Liver (tissue), 9 donors: ENCODE results near the gene SIRT1. TPM values are rescaled to one million over a fixed set of nuclear protein-coding genes. Genes with fewer than 3 reads are reported as not detected.
A peak's percentile ranks its signal among the peaks of the same experiment; 100 is the strongest.

ENCODE experiments used
- DNase-seq: peaks from one replicate; pipeline ENCODE4 v3.0.0-alpha.2; 2017; ENCODE audit warnings: low spot score
- H3K27ac ChIP-seq, 2 donors: one replicate each; pipeline ENCODE4 v1.7.0; 2013; ENCODE audit warnings: inconsistent platforms in 2 of 2, low read length in 2 of 2, control low read depth in 1 of 2, low read depth in 1 of 2, mild to moderate bottlenecking in 1 of 2
- H3K27me3 ChIP-seq, 4 donors: one replicate each; pipeline versions ENCODE4 v1.6.1 to v1.7.0; 2013; ENCODE audit warnings: low read length in 3 of 4, inconsistent platforms in 1 of 4, mild to moderate bottlenecking in 1 of 4, moderate library complexity in 1 of 4; ENCODE audit not compliant: control insufficient read depth in 4 of 4, insufficient read depth in 4 of 4
- H3K36me3 ChIP-seq, 4 donors: one replicate each; pipeline versions ENCODE4 v1.6.1 to v1.7.0; 2013; ENCODE audit warnings: low read length in 3 of 4, mild to moderate bottlenecking in 3 of 4, low read depth in 1 of 4, moderate library complexity in 1 of 4; ENCODE audit not compliant: control insufficient read depth in 4 of 4, insufficient read depth in 3 of 4
- H3K4me1 ChIP-seq, 4 donors: one replicate each; pipeline versions ENCODE4 v1.6.1 to v1.7.0; 2013; ENCODE audit warnings: low read length in 3 of 4, mild to moderate bottlenecking in 3 of 4, moderate library complexity in 1 of 4; ENCODE audit not compliant: control insufficient read depth in 4 of 4, insufficient read depth in 4 of 4
- H3K4me3 ChIP-seq, 3 donors: one replicate each; pipeline versions ENCODE4 v1.6.1 to v1.7.0; 2013; ENCODE audit warnings: low read length in 3 of 3, control low read depth in 1 of 3, low read depth in 1 of 3, mild to moderate bottlenecking in 1 of 3
- H3K9ac ChIP-seq, 2 donors: one replicate each; pipeline ENCODE4 v1.7.0; 2013; ENCODE audit warnings: low read length in 2 of 2, mild to moderate bottlenecking in 2 of 2, moderate library complexity in 2 of 2, control low read depth in 1 of 2, low read depth in 1 of 2
- H3K9me3 ChIP-seq, 4 donors: one replicate each; pipeline versions ENCODE4 v1.6.1 to v1.7.0; 2013; ENCODE audit warnings: low read length in 3 of 4; ENCODE audit not compliant: control insufficient read depth in 4 of 4
- EGR1 ChIP-seq, 2 donors: IDR thresholded peaks; 2 replicates each; pipeline ENCODE4 v1.6.1; 2016 to 2018; ENCODE audit warnings: antibody characterized with exemption in 2 of 2, low read depth in 2 of 2
- FOXA2 ChIP-seq: IDR thresholded peaks from 2 replicates; pipeline ENCODE4 v1.6.1; 2016; ENCODE audit warnings: antibody characterized with exemption
- GABPA ChIP-seq, 2 donors: IDR thresholded peaks in 1 of 2; conservative IDR thresholded peaks in 1 of 2; 2 replicates each; pipeline ENCODE4 v1.6.1; 2016; ENCODE audit warnings: antibody characterized with exemption in 2 of 2, mild to moderate bottlenecking in 1 of 2, moderate library complexity in 1 of 2
- HNF4G ChIP-seq: IDR thresholded peaks from 2 replicates; pipeline ENCODE4 v1.6.1; 2016; ENCODE audit warnings: antibody characterized with exemption
- JUND ChIP-seq, 2 donors: IDR thresholded peaks; 2 replicates each; pipeline ENCODE4 v1.6.1; 2016; ENCODE audit warnings: antibody characterized with exemption in 2 of 2
- NR2F2 ChIP-seq: IDR thresholded peaks from 2 replicates; pipeline ENCODE4 v1.6.1; 2016; ENCODE audit warnings: antibody characterized with exemption
- RAD21 ChIP-seq, 2 donors: IDR thresholded peaks; 2 replicates each; pipeline ENCODE4 v1.6.1; 2016; ENCODE audit warnings: antibody characterized with exemption in 2 of 2, mild to moderate bottlenecking in 2 of 2
- RXRA ChIP-seq, 2 donors: IDR thresholded peaks; 2 replicates each; pipeline ENCODE4 v1.6.1; 2017 to 2018; ENCODE audit warnings: antibody characterized with exemption in 2 of 2, mild to moderate bottlenecking in 1 of 2
- SP1 ChIP-seq: IDR thresholded peaks from 2 replicates; pipeline ENCODE4 v1.6.1; 2018; ENCODE audit warnings: antibody characterized with exemption, mild to moderate bottlenecking
- TAF1 ChIP-seq: conservative IDR thresholded peaks from 2 replicates; pipeline ENCODE4 v1.6.1; 2016; ENCODE audit warnings: antibody characterized with exemption, mild to moderate bottlenecking
- YY1 ChIP-seq: IDR thresholded peaks from 2 replicates; pipeline ENCODE4 v1.6.1; 2016; ENCODE audit warnings: antibody characterized with exemption, mild to moderate bottlenecking
- WGBS: extraction: QIAGEN DNeasy Blood & Tissue Kit; methylation state at CpG from one replicate; pipeline ENCODE4 v1.1.7; 2013; 5-methylcytosine and 5-hydroxymethylcytosine counted together
- polyA plus RNA-seq, 2 donors: library from polyadenylated mRNA; stranded (reverse) in 1 of 2; unstranded in 1 of 2; fragments of 200-250 nt in 1 of 2; fragments of >200 nt in 1 of 2; fragmentation: Nextera tagmentation in 1 of 2; extraction: Ambion mirVana in 1 of 2; gene quantifications; one replicate each; pipeline versions ENCODE4 v1.2.1 to v1.2.3, GENCODE V29; 2013 to 2015
- total RNA-seq, 2 donors: library from RNA; depleted of rRNA; stranded (reverse); fragments of >200 nt; gene quantifications; one replicate each; pipeline ENCODE4 v1.2.3, GENCODE V29; 2014
- TF ChIP-seq, protein P1 (sequence below): IDR thresholded peaks from 2 replicates; pipeline ENCODE4 v1.6.1; 2016; ENCODE audit warnings: antibody characterized with exemption
- TF ChIP-seq, protein P2 (sequence below): IDR thresholded peaks from 2 replicates; pipeline ENCODE4 v1.6.1; 2016; ENCODE audit warnings: antibody characterized with exemption
- TF ChIP-seq, protein P3 (sequence below): fragments of 150-350 bp; IDR thresholded peaks from 2 replicates; pipeline ENCODE4 v1.5.1; 2017; ENCODE audit warnings: improper control_type of control experiment, low read depth, low read length; ENCODE audit not compliant: missing input control
- donor health status: healthy.
- donor health status: healthy.
- donor health status: healthy.
- donor health status: healthy.
- donor health status: healthy.

Gene SIRT1
- total and polyA plus RNA-seq, 4 donors = 3.0 to 14.8 (median 7.8) TPM

DNA sequence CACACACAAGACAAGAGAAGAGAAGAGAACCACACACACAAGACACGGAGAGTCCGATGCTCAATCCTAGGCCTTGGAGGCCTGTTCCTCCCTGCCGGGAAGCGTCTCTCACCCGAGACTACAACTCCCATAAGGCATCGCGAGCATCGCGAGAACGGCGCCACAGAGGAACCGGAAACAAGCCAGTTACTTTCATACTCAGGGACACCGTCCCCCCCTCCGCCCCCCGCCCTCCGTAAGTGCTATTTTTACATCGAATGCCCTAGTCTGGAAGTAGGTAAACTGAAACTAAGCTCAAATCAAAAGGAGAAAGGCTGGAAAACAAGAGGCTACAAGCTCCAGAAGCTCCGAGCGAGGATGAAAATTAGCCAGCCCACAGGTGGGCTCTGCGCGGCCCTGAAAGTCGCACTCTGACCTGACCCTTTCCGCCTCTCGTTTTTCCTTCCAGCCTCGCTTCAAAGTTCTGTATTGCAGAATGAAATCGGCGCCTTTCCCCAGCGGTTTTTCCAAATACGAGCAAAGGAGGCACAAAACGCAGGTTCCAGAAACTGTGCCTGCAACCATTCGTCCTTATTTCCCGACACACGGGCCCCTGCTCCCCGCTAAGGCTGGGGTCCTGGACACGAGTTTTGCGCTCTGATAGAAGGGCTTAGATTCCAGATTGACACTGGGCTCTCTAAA is 35.0 kb upstream of the SIRT1 start (continued):
- TF ChIP-seq, protein P1, sequence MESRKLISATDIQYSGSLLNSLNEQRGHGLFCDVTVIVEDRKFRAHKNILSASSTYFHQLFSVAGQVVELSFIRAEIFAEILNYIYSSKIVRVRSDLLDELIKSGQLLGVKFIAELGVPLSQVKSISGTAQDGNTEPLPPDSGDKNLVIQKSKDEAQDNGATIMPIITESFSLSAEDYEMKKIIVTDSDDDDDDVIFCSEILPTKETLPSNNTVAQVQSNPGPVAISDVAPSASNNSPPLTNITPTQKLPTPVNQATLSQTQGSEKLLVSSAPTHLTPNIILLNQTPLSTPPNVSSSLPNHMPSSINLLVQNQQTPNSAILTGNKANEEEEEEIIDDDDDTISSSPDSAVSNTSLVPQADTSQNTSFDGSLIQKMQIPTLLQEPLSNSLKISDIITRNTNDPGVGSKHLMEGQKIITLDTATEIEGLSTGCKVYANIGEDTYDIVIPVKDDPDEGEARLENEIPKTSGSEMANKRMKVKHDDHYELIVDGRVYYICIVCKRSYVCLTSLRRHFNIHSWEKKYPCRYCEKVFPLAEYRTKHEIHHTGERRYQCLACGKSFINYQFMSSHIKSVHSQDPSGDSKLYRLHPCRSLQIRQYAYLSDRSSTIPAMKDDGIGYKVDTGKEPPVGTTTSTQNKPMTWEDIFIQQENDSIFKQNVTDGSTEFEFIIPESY = peak; percentile 99
- TF ChIP-seq YY1 (peak; percentile 49), NR2F2 (peak; percentile 33), SP1 (peak; percentile 66)

DNA sequence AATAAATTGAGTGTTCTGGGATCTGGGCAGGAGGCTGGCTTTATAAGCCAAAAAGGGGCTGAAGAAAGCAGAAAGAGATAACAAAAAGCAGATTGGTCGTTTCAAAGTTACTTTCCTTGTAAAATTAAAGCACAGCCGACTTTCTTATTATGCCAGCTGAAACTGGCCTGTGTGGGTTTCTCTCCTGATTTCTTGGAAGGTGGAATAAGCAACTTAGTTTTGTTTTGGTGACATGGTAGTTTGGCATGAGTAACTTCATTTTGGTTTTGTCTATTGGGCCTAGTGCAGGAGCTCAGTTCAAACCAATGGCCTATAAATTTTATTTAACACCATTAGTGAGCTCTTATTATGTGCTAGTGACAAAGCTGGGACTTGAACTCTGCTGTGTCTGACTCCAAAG is 33.3 kb upstream of the SIRT1 start:
- Histone ChIP-seq H3K4me3 (no peak overlapping the region), H3K9ac (no peak overlapping the region), H3K4me1 (no peaks in the 10 kb centered on the region), H3K27me3 (no peaks in the 10 kb centered on the region), H3K27ac (no peak overlapping the region), H3K9me3 (no peaks in the 10 kb centered on the region), H3K36me3 (no peaks in the 10 kb centered on the region)
- TF ChIP-seq JUND (IDR thresholded peaks at IDR 0.05) (no peak), HNF4G (no peak), RAD21 (IDR thresholded peaks at IDR 0.05) (no peak), FOXA2 (no peak), EGR1 (IDR thresholded peaks at IDR 0.05; ENCODE audit: low read depth in 2 of 2) (no peak), TAF1 (no peak), YY1 (no peak), NR2F2 (no peak), RXRA (IDR thresholded peaks at IDR 0.05) (no peak), GABPA (IDR thresholded peaks at IDR 0.05 in 1 of 2, conservative IDR thresholded peaks at IDR 0.05 in 1 of 2) (no peak)
- TF ChIP-seq, protein P2, sequence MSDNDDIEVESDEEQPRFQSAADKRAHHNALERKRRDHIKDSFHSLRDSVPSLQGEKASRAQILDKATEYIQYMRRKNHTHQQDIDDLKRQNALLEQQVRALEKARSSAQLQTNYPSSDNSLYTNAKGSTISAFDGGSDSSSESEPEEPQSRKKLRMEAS = no peak
- TF ChIP-seq, protein P1 = no peak
- WGBS = 89% methylated on average over 2 of the region's 2 CpGs
- DNase-seq = no peak

DNA sequence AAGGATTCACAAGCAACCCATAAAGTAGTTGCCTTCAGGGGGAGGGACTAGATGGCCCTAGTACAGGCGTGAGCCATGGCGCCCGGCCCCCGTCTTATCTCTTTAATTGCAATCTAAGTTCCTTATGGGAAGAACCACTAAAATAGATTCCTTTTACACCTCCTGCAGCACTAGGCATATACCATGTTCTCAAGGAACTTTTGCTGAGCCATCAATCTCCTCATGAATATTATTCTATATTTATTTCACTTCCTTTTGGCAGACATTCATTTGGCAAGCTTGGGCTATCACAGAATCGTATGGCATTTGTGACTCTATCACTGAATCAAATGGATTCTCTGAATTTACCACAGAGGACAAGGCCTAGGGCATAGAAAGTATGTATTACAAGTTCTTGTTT is 31.7 kb upstream of the SIRT1 start:
- Histone ChIP-seq H3K9me3 (no peaks in the 10 kb centered on the region), H3K9ac (no peak overlapping the region), H3K36me3 (no peaks in the 10 kb centered on the region), H3K27ac (no peak overlapping the region), H3K4me3 (no peak overlapping the region), H3K4me1 (no peaks in the 10 kb centered on the region), H3K27me3 (no peaks in the 10 kb centered on the region)
- TF ChIP-seq, protein P3, sequence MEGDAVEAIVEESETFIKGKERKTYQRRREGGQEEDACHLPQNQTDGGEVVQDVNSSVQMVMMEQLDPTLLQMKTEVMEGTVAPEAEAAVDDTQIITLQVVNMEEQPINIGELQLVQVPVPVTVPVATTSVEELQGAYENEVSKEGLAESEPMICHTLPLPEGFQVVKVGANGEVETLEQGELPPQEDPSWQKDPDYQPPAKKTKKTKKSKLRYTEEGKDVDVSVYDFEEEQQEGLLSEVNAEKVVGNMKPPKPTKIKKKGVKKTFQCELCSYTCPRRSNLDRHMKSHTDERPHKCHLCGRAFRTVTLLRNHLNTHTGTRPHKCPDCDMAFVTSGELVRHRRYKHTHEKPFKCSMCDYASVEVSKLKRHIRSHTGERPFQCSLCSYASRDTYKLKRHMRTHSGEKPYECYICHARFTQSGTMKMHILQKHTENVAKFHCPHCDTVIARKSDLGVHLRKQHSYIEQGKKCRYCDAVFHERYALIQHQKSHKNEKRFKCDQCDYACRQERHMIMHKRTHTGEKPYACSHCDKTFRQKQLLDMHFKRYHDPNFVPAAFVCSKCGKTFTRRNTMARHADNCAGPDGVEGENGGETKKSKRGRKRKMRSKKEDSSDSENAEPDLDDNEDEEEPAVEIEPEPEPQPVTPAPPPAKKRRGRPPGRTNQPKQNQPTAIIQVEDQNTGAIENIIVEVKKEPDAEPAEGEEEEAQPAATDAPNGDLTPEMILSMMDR = no peak
- no peak for TF ChIP-seq SP1
- TF ChIP-seq NR2F2 = no peak
- no peak for TF ChIP-seq YY1
- TF ChIP-seq, protein P2 = no peak
- no peak for DNase-seq
- 79% methylated on average over 5 of the region's 5 CpGs for WGBS
